ENCODE results near the gene DRD4.

The DRD4 gene

GRCh38 chr11:636511-637332 lies at the start of gene DRD4:
TSS of gene DRD4 (plus strand) at chr11:637269. CDS start at chr11:637305, 36 bp downstream.
- H3K4me3 ChIP-seq (ENCODE audit: low read depth, low read length) = 0 out of 2 replicates have a peak within 1 kb of the TSS, but pooled peaks have one; percentile 21
- no peak within 1 kb of the TSS for H3K27ac ChIP-seq (ENCODE audit: low read depth, low read length)
- H3K79me2 ChIP-seq (ENCODE audit: control insufficient read depth, insufficient read depth, low read length, unreplicated experiment) = no peaks in the 10 kb centered on the region
- H2AFZ ChIP-seq (ENCODE audit: low read length, unreplicated experiment) = no peak within 1 kb of the TSS
- no peaks in the 10 kb centered on the region for H3K36me3 ChIP-seq (ENCODE audit: insufficient read depth, low read length)
- peaks cover 8% of the 10 kb centered on the region for H3K4me1 ChIP-seq (ENCODE audit: control insufficient read depth, insufficient read depth, low read length, unreplicated experiment)
- peaks cover 7% of the 10 kb centered on the region; the same call in 1 of the 2 replicates for H3K27me3 ChIP-seq (ENCODE audit: insufficient read depth, low read length)

GRCh38 chr11:587546-587945 lies 49.5 kb upstream of the DRD4 start:
- Histone ChIP-seq H3K27me3 (ENCODE audit: insufficient read depth, low read length) (no peaks in the 10 kb centered on the region), H3K27ac (ENCODE audit: low read depth, low read length) (no peak overlapping the region; the same call in 1 of the 2 replicates), H3K4me1 (ENCODE audit: control insufficient read depth, insufficient read depth, low read length, unreplicated experiment) (peaks cover 16% of the 10 kb centered on the region), H3K79me2 (ENCODE audit: control insufficient read depth, insufficient read depth, low read length, unreplicated experiment) (peaks cover 48% of the 10 kb centered on the region), H3K36me3 (ENCODE audit: insufficient read depth, low read length) (peaks cover 25% of the 10 kb centered on the region), H3K4me3 (ENCODE audit: low read depth, low read length) (no peak overlapping the region), H2AFZ (ENCODE audit: low read length, unreplicated experiment) (no peak overlapping the region)

GRCh38 chr11:587978-588380 lies 49.1 kb upstream of the DRD4 start:
- Histone ChIP-seq H2AFZ (ENCODE audit: low read length, unreplicated experiment) (no peak overlapping the region), H3K79me2 (ENCODE audit: control insufficient read depth, insufficient read depth, low read length, unreplicated experiment) (peaks cover 45% of the 10 kb centered on the region), H3K4me3 (ENCODE audit: low read depth, low read length) (no peak overlapping the region), H3K4me1 (ENCODE audit: control insufficient read depth, insufficient read depth, low read length, unreplicated experiment) (peaks cover 16% of the 10 kb centered on the region), H3K27me3 (ENCODE audit: insufficient read depth, low read length) (no peaks in the 10 kb centered on the region), H3K27ac (ENCODE audit: low read depth, low read length) (peak overlapping the region; percentile 35), H3K36me3 (ENCODE audit: insufficient read depth, low read length) (peaks cover 29% of the 10 kb centered on the region)

GRCh38 chr11:589798-590197 lies 47.3 kb upstream of the DRD4 start:
- Histone ChIP-seq H3K27ac (ENCODE audit: low read depth, low read length) (no peak overlapping the region), H3K4me3 (ENCODE audit: low read depth, low read length) (no peak overlapping the region), H2AFZ (ENCODE audit: low read length, unreplicated experiment) (no peak overlapping the region), H3K36me3 (ENCODE audit: insufficient read depth, low read length) (peaks cover 30% of the 10 kb centered on the region), H3K4me1 (ENCODE audit: control insufficient read depth, insufficient read depth, low read length, unreplicated experiment) (peaks cover 16% of the 10 kb centered on the region), H3K27me3 (ENCODE audit: insufficient read depth, low read length) (no peaks in the 10 kb centered on the region), H3K79me2 (ENCODE audit: control insufficient read depth, insufficient read depth, low read length, unreplicated experiment) (peaks cover 35% of the 10 kb centered on the region)

- Histone ChIP-seq H2AFZ (ENCODE audit: low read length, unreplicated experiment) (no peak overlapping the region), H3K79me2 (ENCODE audit: control insufficient read depth, insufficient read depth, low read length, unreplicated experiment) (peaks cover 38% of the 10 kb centered on the region), H3K4me3 (ENCODE audit: low read depth, low read length) (no peak overlapping the region), H3K36me3 (ENCODE audit: insufficient read depth, low read length) (peaks cover 30% of the 10 kb centered on the region), H3K4me1 (ENCODE audit: control insufficient read depth, insufficient read depth, low read length, unreplicated experiment) (peaks cover 16% of the 10 kb centered on the region), H3K27me3 (ENCODE audit: insufficient read depth, low read length) (no peaks in the 10 kb centered on the region), H3K27ac (ENCODE audit: low read depth, low read length) (no peak overlapping the region)
Measured at GRCh38 chr11:590997-591396, 46.1 kb upstream of the DRD4 start.

- Histone ChIP-seq H3K36me3 (ENCODE audit: insufficient read depth, low read length) (peaks cover 29% of the 10 kb centered on the region), H3K27me3 (ENCODE audit: insufficient read depth, low read length) (no peaks in the 10 kb centered on the region), H3K79me2 (ENCODE audit: control insufficient read depth, insufficient read depth, low read length, unreplicated experiment) (peaks cover 44% of the 10 kb centered on the region), H3K4me3 (ENCODE audit: low read depth, low read length) (no peak overlapping the region), H3K27ac (ENCODE audit: low read depth, low read length) (no peak overlapping the region), H2AFZ (ENCODE audit: low read length, unreplicated experiment) (no peak overlapping the region), H3K4me1 (ENCODE audit: control insufficient read depth, insufficient read depth, low read length, unreplicated experiment) (peaks cover 8% of the 10 kb centered on the region)
Measured at GRCh38 chr11:592501-592900, 44.6 kb upstream of the DRD4 start.

GRCh38 chr11:592918-593317 lies 44.2 kb upstream of the DRD4 start:
- no peaks in the 10 kb centered on the region for H3K27me3 ChIP-seq (ENCODE audit: insufficient read depth, low read length)
- no peak overlapping the region for H2AFZ ChIP-seq (ENCODE audit: low read length, unreplicated experiment)
- H3K79me2 ChIP-seq (ENCODE audit: control insufficient read depth, insufficient read depth, low read length, unreplicated experiment) = peaks cover 44% of the 10 kb centered on the region
- peaks cover 4% of the 10 kb centered on the region for H3K4me1 ChIP-seq (ENCODE audit: control insufficient read depth, insufficient read depth, low read length, unreplicated experiment)
- H3K36me3 ChIP-seq (ENCODE audit: insufficient read depth, low read length) = peaks cover 29% of the 10 kb centered on the region
- no peak overlapping the region for H3K4me3 ChIP-seq (ENCODE audit: low read depth, low read length)
- no peak overlapping the region for H3K27ac ChIP-seq (ENCODE audit: low read depth, low read length)

GRCh38 chr11:593347-593746 lies 43.7 kb upstream of the DRD4 start:
- H2AFZ ChIP-seq (ENCODE audit: low read length, unreplicated experiment) = no peak overlapping the region
- peaks cover 44% of the 10 kb centered on the region for H3K79me2 ChIP-seq (ENCODE audit: control insufficient read depth, insufficient read depth, low read length, unreplicated experiment)
- H3K27me3 ChIP-seq (ENCODE audit: insufficient read depth, low read length) = no peaks in the 10 kb centered on the region
- H3K4me1 ChIP-seq (ENCODE audit: control insufficient read depth, insufficient read depth, low read length, unreplicated experiment) = peaks cover under 1% of the 10 kb centered on the region
- H3K27ac ChIP-seq (ENCODE audit: low read depth, low read length) = no peak overlapping the region
- H3K4me3 ChIP-seq (ENCODE audit: low read depth, low read length) = no peak overlapping the region
- H3K36me3 ChIP-seq (ENCODE audit: insufficient read depth, low read length) = peaks cover 29% of the 10 kb centered on the region

GRCh38 chr11:595400-595799 lies 41.7 kb upstream of the DRD4 start:
- H3K79me2 ChIP-seq (ENCODE audit: control insufficient read depth, insufficient read depth, low read length, unreplicated experiment) = peaks cover 28% of the 10 kb centered on the region
- peaks cover 33% of the 10 kb centered on the region for H3K36me3 ChIP-seq (ENCODE audit: insufficient read depth, low read length)
- H3K27me3 ChIP-seq (ENCODE audit: insufficient read depth, low read length) = no peaks in the 10 kb centered on the region
- H2AFZ ChIP-seq (ENCODE audit: low read length, unreplicated experiment) = no peak overlapping the region
- no peak overlapping the region for H3K27ac ChIP-seq (ENCODE audit: low read depth, low read length)
- no peak overlapping the region for H3K4me3 ChIP-seq (ENCODE audit: low read depth, low read length)
- H3K4me1 ChIP-seq (ENCODE audit: control insufficient read depth, insufficient read depth, low read length, unreplicated experiment) = no peaks in the 10 kb centered on the region

GRCh38 chr11:596374-596773 lies 40.7 kb upstream of the DRD4 start:
- Histone ChIP-seq H3K27ac (ENCODE audit: low read depth, low read length) (no peak overlapping the region), H3K27me3 (ENCODE audit: insufficient read depth, low read length) (no peaks in the 10 kb centered on the region), H3K4me3 (ENCODE audit: low read depth, low read length) (no peak overlapping the region), H3K4me1 (ENCODE audit: control insufficient read depth, insufficient read depth, low read length, unreplicated experiment) (no peaks in the 10 kb centered on the region), H2AFZ (ENCODE audit: low read length, unreplicated experiment) (no peak overlapping the region), H3K36me3 (ENCODE audit: insufficient read depth, low read length) (peaks cover 32% of the 10 kb centered on the region), H3K79me2 (ENCODE audit: control insufficient read depth, insufficient read depth, low read length, unreplicated experiment) (peaks cover 23% of the 10 kb centered on the region)

GRCh38 chr11:597166-597725 lies 39.8 kb upstream of the DRD4 start:
- no peak overlapping the region for H3K27ac ChIP-seq (ENCODE audit: low read depth, low read length)
- H3K4me1 ChIP-seq (ENCODE audit: control insufficient read depth, insufficient read depth, low read length, unreplicated experiment) = no peaks in the 10 kb centered on the region
- H3K27me3 ChIP-seq (ENCODE audit: insufficient read depth, low read length) = no peaks in the 10 kb centered on the region
- H3K36me3 ChIP-seq (ENCODE audit: insufficient read depth, low read length) = peaks cover 33% of the 10 kb centered on the region
- peaks cover 19% of the 10 kb centered on the region for H3K79me2 ChIP-seq (ENCODE audit: control insufficient read depth, insufficient read depth, low read length, unreplicated experiment)
- no peak overlapping the region for H3K4me3 ChIP-seq (ENCODE audit: low read depth, low read length)
- H2AFZ ChIP-seq (ENCODE audit: low read length, unreplicated experiment) = no peak overlapping the region
